ENCODE measurements around the gene SRSF2.
"Not testable (repeated sequence)": the region's sequence is repeated elsewhere in the genome, so short reads cannot be mapped to it uniquely, and the experiment has no call there.

DNA sequence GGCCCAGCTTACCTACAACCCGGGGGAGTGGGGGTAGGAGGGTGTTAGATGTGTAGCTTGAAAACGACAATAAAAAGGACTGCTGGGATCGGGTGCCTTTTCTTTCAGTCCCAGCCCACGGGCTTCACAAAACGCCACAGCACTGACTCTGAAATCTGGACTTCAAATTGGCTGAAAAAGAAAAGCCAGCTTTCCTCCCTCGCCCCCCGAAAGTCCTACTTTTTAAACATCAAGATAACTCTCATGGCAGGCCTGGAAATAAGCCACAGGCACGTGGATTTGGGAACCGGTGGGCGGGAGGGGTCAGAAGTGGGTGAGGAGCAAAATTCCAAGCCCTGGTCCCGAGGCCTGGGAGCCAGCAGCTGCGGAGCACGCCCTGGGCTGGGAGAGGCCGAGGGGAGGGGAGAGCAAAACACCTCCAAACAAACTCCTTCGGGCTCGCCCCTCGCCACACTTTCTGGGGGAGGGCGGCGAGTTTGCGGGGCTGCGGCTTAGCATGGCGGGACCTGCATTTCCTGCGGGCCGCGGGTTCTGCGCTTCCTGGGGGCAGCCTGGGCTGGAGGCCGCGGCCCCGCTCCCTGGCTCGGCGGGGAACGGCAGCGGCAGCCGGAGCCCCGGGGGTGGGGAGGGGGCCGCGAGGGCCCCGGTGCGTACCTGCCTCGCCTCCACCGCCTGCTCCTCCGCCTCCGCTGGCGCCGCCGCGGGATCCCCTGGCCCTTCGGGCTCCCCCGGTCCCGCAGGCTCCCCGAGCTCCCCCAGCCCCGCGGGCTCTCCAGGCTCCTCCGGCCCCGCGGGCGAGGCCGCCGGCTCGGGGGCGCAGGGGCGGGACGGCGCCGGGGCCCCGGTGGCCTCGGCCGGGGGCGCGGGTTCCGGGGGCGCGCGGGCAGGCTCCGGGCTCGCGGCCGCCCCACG, 26.9 kb downstream of the SRSF2 start:
- TF ChIP-seq, protein P1, sequence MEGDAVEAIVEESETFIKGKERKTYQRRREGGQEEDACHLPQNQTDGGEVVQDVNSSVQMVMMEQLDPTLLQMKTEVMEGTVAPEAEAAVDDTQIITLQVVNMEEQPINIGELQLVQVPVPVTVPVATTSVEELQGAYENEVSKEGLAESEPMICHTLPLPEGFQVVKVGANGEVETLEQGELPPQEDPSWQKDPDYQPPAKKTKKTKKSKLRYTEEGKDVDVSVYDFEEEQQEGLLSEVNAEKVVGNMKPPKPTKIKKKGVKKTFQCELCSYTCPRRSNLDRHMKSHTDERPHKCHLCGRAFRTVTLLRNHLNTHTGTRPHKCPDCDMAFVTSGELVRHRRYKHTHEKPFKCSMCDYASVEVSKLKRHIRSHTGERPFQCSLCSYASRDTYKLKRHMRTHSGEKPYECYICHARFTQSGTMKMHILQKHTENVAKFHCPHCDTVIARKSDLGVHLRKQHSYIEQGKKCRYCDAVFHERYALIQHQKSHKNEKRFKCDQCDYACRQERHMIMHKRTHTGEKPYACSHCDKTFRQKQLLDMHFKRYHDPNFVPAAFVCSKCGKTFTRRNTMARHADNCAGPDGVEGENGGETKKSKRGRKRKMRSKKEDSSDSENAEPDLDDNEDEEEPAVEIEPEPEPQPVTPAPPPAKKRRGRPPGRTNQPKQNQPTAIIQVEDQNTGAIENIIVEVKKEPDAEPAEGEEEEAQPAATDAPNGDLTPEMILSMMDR (IDR thresholded peaks at IDR 0.05) = not testable (repeated sequence)
- TF ChIP-seq POLR2A (IDR thresholded peaks at IDR 0.05) = not testable (repeated sequence)
